AG04449 (cell line): ENCODE data around the gene RNF141.

Experiments
- CTCF ChIA-PET: fragments of 350-600 bp; formaldehyde crosslinking; extraction: SDS; loops from one replicate; lab custom pipeline; 2021; ENCODE audit warnings: antibody characterized with exemption; lab: Yijun Ruan, JAX
- POLR2A ChIA-PET: fragments of 400-600, 350-600 bp; formaldehyde crosslinking; extraction: SDS; loops from one replicate; lab custom pipeline; 2020; ENCODE audit warnings: antibody characterized with exemption, inconsistent platforms; lab: Yijun Ruan, JAX
- DNase-seq: peaks from one replicate; pipeline ENCODE4 v3.0.0-alpha.2; 2010; ENCODE audit warnings: low read depth, low spot score
- H3K4me3 ChIP-seq: 2 replicates; pipeline ENCODE4 v1.5.1; 2011; ENCODE audit warnings: low read depth, mild to moderate bottlenecking, control low read depth, low read length
- TF ChIP-seq, protein P1 (sequence below): IDR thresholded peaks from one replicate; pipeline ENCODE4 v1.5.1; 2011; ENCODE audit warnings: mild to moderate bottlenecking, moderate library complexity, low read length, control low read depth, inconsistent platforms; ENCODE audit not compliant: insufficient read depth; ENCODE audit errors: missing control alignments

Gene RNF141

DNA sequence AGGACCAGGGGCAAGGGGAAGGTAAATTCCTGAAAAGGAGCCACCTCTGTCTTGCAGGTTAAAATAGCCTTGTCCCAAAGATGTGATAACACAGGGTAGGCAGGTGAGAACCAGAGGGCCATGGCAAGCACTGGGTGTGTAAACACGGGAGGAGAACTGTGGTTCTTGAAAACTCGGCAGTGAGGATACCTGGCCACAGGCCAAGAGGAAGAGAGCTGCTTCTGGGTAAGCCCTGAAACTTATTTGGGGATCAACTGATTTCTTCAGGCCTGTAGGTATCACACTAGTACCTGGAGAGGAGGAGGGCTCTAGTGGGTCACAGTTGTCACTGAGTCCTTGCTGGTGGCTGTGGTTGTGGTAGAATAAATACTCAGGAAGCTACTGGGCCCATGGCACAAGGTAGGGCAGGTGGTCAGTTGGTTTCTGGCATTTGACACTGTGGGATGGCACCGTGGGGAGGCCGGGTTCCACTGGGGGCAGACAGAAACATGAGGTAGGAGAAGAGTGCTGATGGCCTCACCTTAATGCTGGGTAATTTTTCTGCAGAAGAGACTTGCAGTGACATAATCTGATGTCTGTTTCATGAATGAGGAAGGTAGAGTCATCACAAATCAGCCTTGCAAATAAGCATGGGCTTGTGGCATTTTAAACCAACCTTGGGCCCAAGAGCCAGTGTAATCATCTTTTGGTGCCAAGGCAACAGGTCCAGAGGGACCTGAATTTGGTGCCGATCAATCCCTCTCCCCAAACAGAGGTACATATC, 63.9 kb downstream of the RNF141 start:
- ChIA-PET POLR2A (no interaction called here), CTCF (interaction anchor here (1.2 kb wide), 1 partner anchor 22 kb away, joined by 4 read pairs; the partner anchor contains the start of gene AMPD3)
- no peak overlapping the region for H3K4me3 ChIP-seq
- no peak for DNase-seq
- TF ChIP-seq, protein P1, sequence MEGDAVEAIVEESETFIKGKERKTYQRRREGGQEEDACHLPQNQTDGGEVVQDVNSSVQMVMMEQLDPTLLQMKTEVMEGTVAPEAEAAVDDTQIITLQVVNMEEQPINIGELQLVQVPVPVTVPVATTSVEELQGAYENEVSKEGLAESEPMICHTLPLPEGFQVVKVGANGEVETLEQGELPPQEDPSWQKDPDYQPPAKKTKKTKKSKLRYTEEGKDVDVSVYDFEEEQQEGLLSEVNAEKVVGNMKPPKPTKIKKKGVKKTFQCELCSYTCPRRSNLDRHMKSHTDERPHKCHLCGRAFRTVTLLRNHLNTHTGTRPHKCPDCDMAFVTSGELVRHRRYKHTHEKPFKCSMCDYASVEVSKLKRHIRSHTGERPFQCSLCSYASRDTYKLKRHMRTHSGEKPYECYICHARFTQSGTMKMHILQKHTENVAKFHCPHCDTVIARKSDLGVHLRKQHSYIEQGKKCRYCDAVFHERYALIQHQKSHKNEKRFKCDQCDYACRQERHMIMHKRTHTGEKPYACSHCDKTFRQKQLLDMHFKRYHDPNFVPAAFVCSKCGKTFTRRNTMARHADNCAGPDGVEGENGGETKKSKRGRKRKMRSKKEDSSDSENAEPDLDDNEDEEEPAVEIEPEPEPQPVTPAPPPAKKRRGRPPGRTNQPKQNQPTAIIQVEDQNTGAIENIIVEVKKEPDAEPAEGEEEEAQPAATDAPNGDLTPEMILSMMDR: no peak

- POLR2A ChIA-PET: no interaction called here
- TF ChIP-seq, protein P1: no peak
- CTCF ChIA-PET: interaction anchor here (1.2 kb wide), 1 partner anchor 22 kb away, joined by 4 read pairs; the partner anchor contains the start of gene AMPD3
- no peak for DNase-seq
- H3K4me3 ChIP-seq: no peak overlapping the region
These were observed 64.6 kb downstream of the RNF141 start for GRCh38 chr11:10476342-10476741.

GRCh38 chr11:10474551-10474950, 66.4 kb downstream of the RNF141 start:
- H3K4me3 ChIP-seq: no peak overlapping the region
- TF ChIP-seq, protein P1: no peak
- POLR2A ChIA-PET: no interaction called here
- CTCF ChIA-PET: no interaction called here
- no peak for DNase-seq

- TF ChIP-seq, protein P1: no peak
- DNase-seq: no peak
- ChIA-PET CTCF (no interaction called here), POLR2A (no interaction called here)
- H3K4me3 ChIP-seq: no peak overlapping the region
These were observed 67.6 kb downstream of the RNF141 start for GRCh38 chr11:10473371-10473770.

DNA sequence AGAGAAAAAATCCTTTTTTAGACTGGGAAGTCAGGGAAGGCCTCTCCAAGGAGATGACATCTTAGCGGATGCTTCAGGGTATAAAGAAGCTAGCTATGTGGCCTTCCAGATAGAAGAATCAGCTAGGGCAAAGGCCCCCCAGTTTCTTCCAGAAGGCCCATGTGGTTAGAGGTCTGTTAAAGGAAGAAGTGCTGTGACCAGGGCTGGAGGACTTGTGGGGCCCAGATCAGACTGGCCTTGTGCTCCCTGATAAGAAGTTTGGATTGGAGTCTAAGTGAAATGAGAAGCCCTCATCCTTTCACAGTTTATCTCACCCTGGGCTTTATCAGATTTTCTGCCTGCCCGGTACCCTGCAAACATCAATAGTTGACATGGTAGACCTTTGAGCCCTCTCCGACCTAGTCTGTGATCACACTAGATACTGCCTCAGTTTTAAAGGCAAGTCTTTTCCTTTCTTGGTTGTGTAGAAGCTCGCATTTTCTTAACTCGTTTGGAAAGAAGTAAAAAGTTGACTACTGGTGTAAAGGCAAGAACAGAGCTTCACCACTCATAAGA, 78.2 kb downstream of the RNF141 start:
- DNase-seq: no peak
- TF ChIP-seq, protein P1: no peak
- CTCF ChIA-PET: interaction anchor here (0.9 kb wide), 1 partner anchor 10 kb away, joined by 3 read pairs; no protein-coding TSS in a partner anchor
- H3K4me3 ChIP-seq: no peak overlapping the region
- POLR2A ChIA-PET: no interaction called here
